PC-3 (cell line): Measurements from ENCODE around the gene SELP.
"Not testable (repeated sequence)": the region's sequence is repeated elsewhere in the genome, so short reads cannot be mapped to it uniquely, and the experiment has no call there.

Experiments
- CTCF ChIP-seq: fragments of 300-600 bp; sonication (generic); conservative IDR thresholded peaks from 2 replicates; pipeline ENCODE4 v1.5.1; 2017; ENCODE audit warnings: antibody characterized with exemption, low read depth, mild to moderate bottlenecking, low read length
- EZH2 ChIP-seq: fragments of 300-600 bp; sonication (generic); IDR thresholded peaks from one replicate; pipeline ENCODE4 v1.6.1; 2017; ENCODE audit warnings: antibody characterized with exemption, mild to moderate bottlenecking, low read length; ENCODE audit not compliant: unreplicated experiment

DNA sequence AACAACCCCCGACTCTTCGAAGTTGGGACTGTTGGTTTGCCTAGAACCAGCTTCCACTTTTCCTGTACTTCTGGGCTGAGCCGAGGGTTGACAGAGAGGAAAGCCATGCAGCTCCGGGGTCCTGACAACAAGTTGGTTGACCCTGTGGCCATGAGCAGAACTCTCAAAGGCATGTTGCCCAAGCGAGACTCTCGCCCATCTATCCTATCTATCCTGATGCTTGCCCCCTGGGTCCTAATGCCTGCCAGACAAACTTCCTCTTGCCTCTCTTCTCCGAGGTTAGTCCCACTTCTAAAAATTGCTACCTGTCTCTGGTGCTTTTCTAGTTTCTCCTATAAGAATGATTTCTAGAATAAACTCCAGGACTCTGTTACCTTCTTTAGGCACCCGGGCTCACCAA lies 32.8 kb upstream of the SELP start:
- not testable (repeated sequence) for TF ChIP-seq EZH2, CTCF
